CD4-positive, alpha-beta T cell treated with Interleukin-6 at 100 ng/mL for 8 hours (primary cell): ENCODE data around the gene KCNS1.
A peak's percentile ranks its signal among the peaks of the same experiment; 100 is the strongest.

Source experiments
- DNase-seq: peaks from one replicate; pipeline ENCODE4 v3.0.0-alpha.2; 2020; ENCODE audit warnings: mixed read lengths, low spot score

Gene KCNS1

DNA sequence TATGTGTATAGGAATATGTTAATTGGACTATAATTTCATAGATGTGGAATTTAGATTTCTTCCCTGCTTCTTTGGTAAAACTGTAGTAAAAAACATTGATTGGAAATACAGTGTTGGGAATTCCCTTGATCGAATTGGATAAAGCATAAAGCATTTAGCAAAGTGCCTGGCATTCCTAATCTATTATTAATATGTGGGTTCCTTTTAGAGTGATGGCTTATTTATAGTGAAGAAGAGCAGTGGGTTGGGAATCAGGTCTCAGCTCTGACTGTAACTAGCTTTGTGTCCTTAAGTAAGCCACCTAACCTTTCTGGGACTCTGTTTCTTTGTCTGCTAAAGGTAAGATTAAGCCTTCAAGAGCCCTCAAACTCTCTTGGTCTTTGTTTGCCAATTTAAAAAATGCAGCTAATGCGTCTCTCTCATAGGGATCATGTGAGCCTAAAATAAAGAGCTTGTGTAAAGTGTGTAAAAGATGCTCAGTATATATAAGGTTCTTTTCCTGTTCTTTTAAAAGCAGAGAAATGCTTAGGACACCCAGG, 53.3 kb downstream of the KCNS1 start:
- DNase-seq = no peak

DNA sequence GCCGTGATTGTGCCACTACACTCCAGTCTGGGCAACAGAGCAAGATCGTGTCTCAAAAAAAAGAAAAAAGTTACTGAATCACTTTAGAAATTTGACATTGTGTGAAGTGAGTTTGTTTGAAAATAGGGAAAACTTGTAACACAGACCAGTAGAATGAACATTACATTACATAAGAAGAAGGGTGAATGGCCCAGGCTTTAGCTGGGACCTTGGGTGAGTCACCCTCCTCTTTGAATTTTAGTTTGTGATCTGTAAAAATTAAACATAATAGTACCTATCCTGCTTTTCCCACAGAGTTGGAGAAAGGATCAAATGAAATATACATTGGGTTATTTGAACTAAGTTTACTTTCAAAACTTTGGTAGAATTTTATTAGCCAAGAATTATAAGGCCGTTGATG, 56.3 kb downstream of the KCNS1 start:
- no peak for DNase-seq

DNA sequence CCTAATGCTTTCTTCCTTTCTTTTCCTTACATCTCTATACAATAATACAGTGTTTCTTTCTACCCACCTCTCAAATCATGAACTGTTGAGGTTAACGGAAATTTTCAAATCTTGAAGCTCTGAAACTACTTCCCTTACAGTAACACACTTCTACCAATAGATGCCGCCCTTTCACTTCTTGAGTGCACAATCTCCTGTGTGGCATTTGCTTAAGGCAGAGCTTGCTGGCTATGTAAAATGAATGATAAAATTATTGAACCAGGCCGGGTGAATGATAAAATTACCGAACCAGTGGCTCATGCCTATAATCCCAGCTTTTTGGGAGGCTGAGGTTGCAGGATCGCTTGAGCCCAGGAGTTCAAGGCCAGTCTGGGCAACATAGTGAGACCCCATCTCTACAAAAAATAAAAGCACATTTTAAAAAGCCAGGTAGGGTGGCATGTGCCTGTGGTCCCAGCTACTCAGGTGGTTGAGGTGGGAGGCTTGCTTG, 56.8 kb downstream of the KCNS1 start:
- peak; percentile 66 for DNase-seq

DNA sequence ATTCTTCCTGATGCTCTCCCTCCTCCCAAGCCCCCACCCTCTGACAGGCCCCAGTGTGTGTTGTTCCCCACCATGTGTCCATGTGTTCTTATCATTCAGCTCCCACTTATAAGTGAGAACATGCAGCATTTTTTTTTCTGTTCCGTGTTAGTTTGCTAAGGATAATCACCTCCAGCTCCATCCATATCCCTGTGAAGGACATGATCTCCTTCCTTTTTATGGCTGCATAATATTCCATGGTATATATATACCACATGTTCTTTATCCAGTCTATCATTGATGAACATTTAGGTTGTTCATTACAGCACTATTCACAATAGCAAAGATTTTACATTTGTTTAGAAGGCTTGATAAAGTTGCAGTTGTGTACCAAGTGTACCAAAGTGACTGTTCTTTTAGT, 57.9 kb downstream of the KCNS1 start:
- no peak for DNase-seq
